ENCODE measurements around the gene SMYD3. TPM values are rescaled to one million over a fixed set of nuclear protein-coding genes. Genes with fewer than 3 reads are reported as not detected.
A peak's percentile ranks its signal among the peaks of the same experiment; 100 is the strongest.

Gene SMYD3
- total and polyA plus RNA-seq, 9 of the 15 experiments (the other 6 are each of a cell fraction or from before 2014, with no cell fraction given) = 128 to 440 (median 197) TPM

GRCh38 chr1:245874942-245875580 lies 632.0 kb downstream of the SMYD3 start (continued):
- no peak for TF ChIP-seq PRDM10 (IDR thresholded peaks at IDR 0.05; ENCODE audit: partially characterized antibody)
- peak; percentile 28; the same call in 1 of the 2 replicates for TF ChIP-seq PKNOX1 (IDR thresholded peaks at IDR 0.05)
- TF ChIP-seq FOXO4 (CRISPR knock-in tag; IDR thresholded peaks at IDR 0.05) = no peak
- TF ChIP-seq TCF3 (CRISPR knock-in tag; IDR thresholded peaks at IDR 0.05) = 0 out of 2 replicates have a peak, but pooled peaks have one; percentile 33
- TF ChIP-seq RBM39 (optimal IDR thresholded peaks at IDR 0.05; ENCODE audit: low read depth, low read length) = no peak
- TF ChIP-seq KLF13 (tag; IDR thresholded peaks at IDR 0.05; ENCODE audit: borderline replicate concordance, low read depth) = no peak
- peak; percentile 51; the same call in 1 of the 2 replicates for TF ChIP-seq NKRF (IDR thresholded peaks at IDR 0.05; ENCODE audit: borderline replicate concordance)

Data from K562 (cell line).